Stimulated activated CD8-positive, alpha-beta memory T cell treated with anti-CD3 and anti-CD28 coated beads, Interleukin-7, amount 100 ng/mL, for 24 hours (primary cell): ENCODE data around the gene AFAP1.

Experiments used
- DNase-seq: peaks from one replicate; pipeline ENCODE4 v3.0.0-alpha.2; 2020; ENCODE audit warnings: low read depth

Gene AFAP1

DNA sequence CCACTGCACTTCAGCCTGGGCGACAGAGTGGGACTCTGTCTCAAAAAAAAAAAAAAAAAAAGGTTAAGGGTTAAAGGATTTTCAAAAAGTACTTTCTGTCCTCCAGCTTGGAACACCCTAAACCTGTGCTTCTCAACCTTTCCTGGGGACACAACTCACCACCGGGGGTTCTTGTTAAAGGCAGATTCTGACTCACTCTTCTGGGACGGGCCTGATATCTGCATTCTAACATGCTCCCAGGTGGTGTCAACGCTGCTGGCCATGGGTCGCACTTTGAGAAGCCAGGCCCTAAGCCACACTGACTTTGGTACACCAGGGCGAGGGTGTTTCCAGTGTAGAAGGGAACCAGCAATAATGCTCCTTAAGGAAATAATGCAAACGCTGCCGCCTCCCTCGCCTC, 46.1 kb downstream of the AFAP1 start:
- DNase-seq: no peak

GRCh38 chr4:7892212-7893019, 47.2 kb downstream of the AFAP1 start:
- DNase-seq: no peak

GRCh38 chr4:7890635-7891393, 48.8 kb downstream of the AFAP1 start:
- DNase-seq: no peak

DNA sequence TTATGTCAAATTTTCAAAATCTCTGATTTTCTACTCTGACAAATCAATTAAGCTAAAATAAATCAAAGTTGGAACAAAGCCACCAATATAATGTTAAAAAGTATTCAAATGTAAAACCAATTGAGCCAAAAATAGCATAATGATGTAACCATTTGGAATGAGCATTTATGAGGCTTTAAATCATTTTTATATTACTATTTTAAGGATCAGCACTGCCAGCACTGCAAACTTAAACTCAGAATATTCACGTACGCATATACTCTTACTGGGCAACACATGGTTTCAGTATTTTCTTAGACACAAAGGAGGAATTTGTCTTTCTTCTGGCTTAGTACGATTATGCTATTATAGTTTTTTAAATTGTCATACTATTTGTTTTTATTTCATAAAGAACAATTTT, 52.2 kb downstream of the AFAP1 start:
- no peak for DNase-seq

- no peak for DNase-seq
Observed at GRCh38 chr4:7886007-7886973, 53.4 kb downstream of the AFAP1 start.

DNA sequence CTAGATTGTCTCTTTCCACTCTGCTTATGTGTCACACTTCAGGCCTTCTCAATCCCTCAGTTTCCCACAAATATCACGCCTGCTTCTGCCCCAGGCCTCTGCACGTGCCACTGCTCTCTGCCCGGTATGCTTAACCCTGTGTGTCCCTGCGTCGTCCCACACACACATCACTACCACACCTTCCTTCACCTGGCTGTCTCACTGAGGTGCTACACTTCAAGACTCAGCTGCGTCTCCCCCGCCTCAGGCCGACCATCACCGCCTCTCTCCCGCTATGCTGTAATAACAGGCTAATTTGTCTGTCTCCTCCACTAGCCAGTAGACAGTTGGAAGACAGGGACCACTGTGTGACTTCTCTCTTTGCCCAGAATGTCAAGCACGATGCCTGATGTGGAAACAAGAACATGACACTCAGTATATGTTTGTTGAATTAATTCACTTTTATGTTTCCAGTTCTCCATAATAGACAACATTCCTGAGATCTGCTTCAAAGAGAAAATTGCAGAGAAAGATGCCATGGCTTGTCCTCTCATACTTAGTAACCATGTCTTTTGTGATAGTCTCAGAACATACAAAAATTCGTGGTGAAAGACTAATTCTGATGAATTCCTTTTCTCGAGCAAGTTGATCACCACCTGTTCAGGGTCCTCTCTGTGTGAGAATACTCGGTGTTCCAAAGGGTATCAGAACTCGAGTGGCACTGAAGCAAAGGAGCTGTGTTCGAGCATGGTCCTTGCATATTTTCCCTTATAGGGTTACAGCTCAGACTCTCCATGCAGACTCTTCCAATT, 54.2 kb downstream of the AFAP1 start:
- no peak for DNase-seq

GRCh38 chr4:7880683-7881082, 59.0 kb downstream of the AFAP1 start:
- no peak for DNase-seq

- no peak for DNase-seq
Observed at GRCh38 chr4:7879127-7879526, 60.5 kb downstream of the AFAP1 start.

- DNase-seq: no peak
Observed at GRCh38 chr4:7878323-7878722, 61.3 kb downstream of the AFAP1 start.

DNA sequence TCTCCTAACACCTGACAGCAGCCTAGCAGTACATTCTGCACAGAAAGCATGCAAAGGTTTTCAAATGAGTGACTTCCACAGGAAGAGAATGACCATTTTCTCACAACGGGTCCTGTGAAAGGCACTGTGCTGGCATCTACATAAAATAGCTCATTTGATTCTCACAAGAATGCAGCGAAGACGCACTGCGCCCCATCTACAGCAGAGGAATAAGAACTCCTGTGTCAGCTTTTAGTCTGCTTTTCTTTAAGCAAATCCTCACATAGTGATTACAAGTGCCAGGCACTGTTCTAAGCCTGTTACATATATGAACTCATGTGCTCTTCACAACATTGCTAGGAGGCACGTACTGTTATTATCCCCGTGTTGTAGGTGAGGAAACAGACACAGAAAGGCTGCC, 62.5 kb downstream of the AFAP1 start:
- DNase-seq: no peak

GRCh38 chr4:7876201-7876875, 63.3 kb downstream of the AFAP1 start:
- no peak for DNase-seq

- DNase-seq: no peak
Observed at GRCh38 chr4:7874838-7875237, 64.8 kb downstream of the AFAP1 start.

DNA sequence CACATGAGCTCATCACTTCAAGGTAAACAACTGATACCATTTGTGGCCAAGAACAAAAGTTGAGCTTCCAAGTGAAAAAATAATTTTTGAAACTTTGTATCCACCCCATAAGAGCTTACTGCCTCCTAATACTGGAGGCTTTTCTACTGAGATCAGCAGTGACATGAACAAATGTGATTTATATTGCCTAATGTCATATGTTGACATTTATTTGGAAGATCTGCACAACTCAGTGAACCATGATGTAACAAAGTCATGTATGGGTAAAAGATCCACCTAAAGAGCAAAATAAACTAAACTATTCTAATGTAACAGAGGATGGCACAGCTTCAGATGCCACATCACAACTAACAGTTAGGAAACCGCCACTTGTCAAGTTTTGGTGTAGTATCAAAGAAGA, 65.8 kb downstream of the AFAP1 start:
- no peak for DNase-seq

GRCh38 chr4:7872264-7872771, 67.3 kb downstream of the AFAP1 start:
- DNase-seq: no peak

GRCh38 chr4:7871356-7871755, 68.3 kb downstream of the AFAP1 start:
- no peak for DNase-seq

DNA sequence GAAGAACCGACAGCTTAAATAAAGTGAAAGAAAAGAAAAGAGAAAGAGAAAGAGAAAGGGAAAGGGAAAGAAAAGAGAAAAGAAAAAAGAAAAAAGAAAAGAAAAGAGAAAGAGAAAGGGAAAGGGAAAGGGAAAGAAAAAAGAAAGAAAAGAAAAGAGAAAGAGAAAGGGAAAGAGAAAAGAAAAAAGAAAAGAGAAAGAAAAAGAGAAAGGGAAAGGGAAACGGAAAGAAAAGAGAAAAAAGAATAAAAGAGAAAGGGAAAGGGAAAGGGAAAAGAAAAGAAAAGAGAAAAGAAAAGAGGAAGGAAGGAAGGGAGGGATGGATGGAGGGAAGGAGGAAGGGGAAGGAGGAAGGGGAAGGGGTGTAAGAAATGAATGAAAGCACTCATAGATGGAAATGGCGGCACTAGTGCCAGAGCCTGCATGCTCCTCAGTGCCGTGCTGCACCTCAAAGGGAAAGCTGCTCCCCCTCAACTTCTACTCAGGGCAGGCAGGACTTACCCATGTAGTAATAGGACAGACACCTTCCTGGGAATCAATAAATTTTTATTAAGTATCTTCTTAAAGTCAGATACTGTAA, 70.7 kb downstream of the AFAP1 start:
- no peak for DNase-seq

- no peak for DNase-seq
Observed at GRCh38 chr4:7868436-7868775, 71.3 kb downstream of the AFAP1 start.

- DNase-seq: no peak
Observed at GRCh38 chr4:7867701-7868435, 71.8 kb downstream of the AFAP1 start.

- DNase-seq: no peak
Observed at GRCh38 chr4:7867191-7867590, 72.5 kb downstream of the AFAP1 start.

- no peak for DNase-seq
Observed at GRCh38 chr4:7865533-7865932, 74.1 kb downstream of the AFAP1 start.
